Endothelial cell of umbilical vein (primary cell): Measurements from ENCODE around the gene CCM2. TPM values are rescaled to one million over a fixed set of nuclear protein-coding genes. Genes with fewer than 3 reads are reported as not detected.
"Not testable (repeated sequence)": the region's sequence is repeated elsewhere in the genome, so short reads cannot be mapped to it uniquely, and the experiment has no call there.

Experiments
- BruUV-seq: library from RNA; stranded (reverse); fragments of 400-500 nt; replicated peaks from 2 replicates; lab custom pipeline; 2021; lab: Mats Ljungman, UMichigan
- CTCF ChIA-PET: fragments of 300-600, 350-600 bp; sonication (Branson Sonifier 250); formaldehyde crosslinking; loops from one replicate; lab custom pipeline; 2021; ENCODE audit warnings: antibody characterized with exemption, inconsistent platforms; lab: Charles Lee
- POLR2A ChIA-PET: fragments of 300-600, 350-600 bp; sonication (Branson Sonifier 250); formaldehyde crosslinking; loops from one replicate; lab custom pipeline; 2021; ENCODE audit warnings: antibody characterized with exemption, inconsistent platforms; lab: Charles Lee
- DNase-seq: peaks from one replicate; pipeline ENCODE4 v3.0.0-alpha.2; 2011; ENCODE audit warnings: low read depth, low spot score
- FAIRE-seq: peaks from 2 replicates; lab custom pipeline; 2011; peaks lifted over from hg19 to GRCh38; lab: Jason Lieb, UNC
- H2AFZ ChIP-seq: 2 replicates; pipeline ENCODE4 v1.6.0; 2012; ENCODE audit warnings: low read depth, low read length, control low read depth, inconsistent platforms
- H3K27ac ChIP-seq: 2 replicates; pipeline ENCODE4 v1.5.1; 2011; ENCODE audit warnings: low read depth, mild to moderate bottlenecking, control low read depth, low read length, moderate library complexity; ENCODE audit not compliant: insufficient read depth
- H3K27me3 ChIP-seq, 2 experiments: 2 replicates each; pipeline versions ENCODE4 v1.6.0 to v1.6.1; 2011; ENCODE audit warnings: low read length in 2 of 2, mixed read lengths in 1 of 2; ENCODE audit not compliant: control insufficient read depth in 2 of 2, insufficient read depth in 2 of 2
- H3K36me3 ChIP-seq, 2 experiments: 2 replicates in 1 of 2; 3 replicates in 1 of 2; pipeline ENCODE4 v1.5.1; 2011; ENCODE audit warnings: low read length in 2 of 2, mild to moderate bottlenecking in 1 of 2, moderate library complexity in 1 of 2; ENCODE audit not compliant: control insufficient read depth in 2 of 2, insufficient read depth in 2 of 2; ENCODE audit errors: extremely low read depth in 1 of 2
- H3K4me1 ChIP-seq: 3 replicates; pipeline ENCODE4 v1.5.1; 2011; ENCODE audit warnings: mild to moderate bottlenecking, low read length; ENCODE audit not compliant: control insufficient read depth, insufficient read depth; ENCODE audit errors: extremely low read depth
- H3K4me2 ChIP-seq: 2 replicates; pipeline ENCODE4 v1.6.1; 2011; ENCODE audit warnings: low read length, control low read depth, mixed read lengths; ENCODE audit not compliant: insufficient read depth
- H3K4me3 ChIP-seq, 3 experiments: fragments of 200-600 bp in 1 of 3; sonication (generic), shearing (Covaris generic) in 1 of 3; replicated peaks in 1 of 3; 2 replicates each; pipeline ENCODE4 v1.5.1; 2011 to 2016; ENCODE audit warnings: control low read depth in 3 of 3, low read length in 3 of 3, mild to moderate bottlenecking in 2 of 3, inconsistent platforms in 1 of 3, low read depth in 1 of 3, moderate library complexity in 1 of 3; ENCODE audit not compliant: insufficient read depth in 1 of 3
- H3K79me2 ChIP-seq: 2 replicates; pipeline ENCODE4 v1.6.0; 2012; ENCODE audit warnings: low read length, inconsistent platforms; ENCODE audit not compliant: control insufficient read depth, insufficient read depth
- H3K9ac ChIP-seq: replicated peaks from 2 replicates; pipeline ENCODE3; 2011; ENCODE audit warnings: low read length, control low read depth; ENCODE audit not compliant: insufficient read depth; ENCODE audit errors: extremely low read depth
- H3K9me1 ChIP-seq: replicated peaks from 3 replicates; pipeline ENCODE4 v1.6.0; 2011; ENCODE audit warnings: mild to moderate bottlenecking, low read length; ENCODE audit not compliant: control insufficient read depth, insufficient read depth; ENCODE audit errors: extremely low read depth
- H3K9me3 ChIP-seq: replicated peaks from 2 replicates; pipeline ENCODE4 v1.5.1; 2012; ENCODE audit warnings: low read length, inconsistent platforms; ENCODE audit not compliant: control insufficient read depth, insufficient read depth
- H4K20me1 ChIP-seq: replicated peaks from 2 replicates; pipeline ENCODE3; 2011; ENCODE audit warnings: mild to moderate bottlenecking, low read length; ENCODE audit not compliant: control insufficient read depth, insufficient read depth; ENCODE audit errors: extremely low read depth
- POLR2A ChIP-seq: IDR thresholded peaks from 2 replicates; pipeline ENCODE4 v1.6.1; 2012; ENCODE audit warnings: low read depth, mild to moderate bottlenecking, control low read depth, low read length
- POLR2AphosphoS5 ChIP-seq: IDR thresholded peaks from 2 replicates; pipeline ENCODE4 v1.6.1; 2012; ENCODE audit warnings: low read depth, mild to moderate bottlenecking, control low read depth, low read length, moderate library complexity; ENCODE audit not compliant: insufficient read depth
- dilution Hi-C: fragments of 300-500 bp; cut with MboI; formaldehyde crosslinking; loops from one replicate; pipeline ENCODE4 v1.15.0; 2019; ENCODE audit warnings: low sequenced_read_pairs; ENCODE audit not compliant: extremely low pct_ligation_motif_present
- intact Hi-C: fragments of 100-400 bp; cut with micrococcal nuclease; formaldehyde crosslinking; loops from one replicate; pipeline ENCODE4 v1.10.0; 2022
- polyA plus RNA-seq, 4 experiments: library from polyadenylated mRNA; depleted of rRNA in 3 of 4; stranded (reverse) in 3 of 4; unstranded in 1 of 4; fragments of >200 nt; gene quantifications; 2 replicates each; pipeline versions ENCODE4 v1.2.1 to v1.2.3, GENCODE V29; 2011 to 2012; ENCODE audit warnings: missing spikeins in 1 of 4
- total RNA-seq: library from RNA; stranded (reverse); gene quantifications from 2 replicates; pipeline ENCODE4 v1.2.3, GENCODE V29; 2021
- TF ChIP-seq, protein P1 (sequence below): IDR thresholded peaks from 2 replicates; pipeline ENCODE4 v1.6.1; 2011; ENCODE audit not compliant: insufficient read depth, insufficient read length

CCM2 gene
- total and polyA plus RNA-seq, 2 donors (not counting 3 experiments of a cell fraction or from before 2014, with no cell fraction given), result 66.1 to 70.4 TPM

DNA sequence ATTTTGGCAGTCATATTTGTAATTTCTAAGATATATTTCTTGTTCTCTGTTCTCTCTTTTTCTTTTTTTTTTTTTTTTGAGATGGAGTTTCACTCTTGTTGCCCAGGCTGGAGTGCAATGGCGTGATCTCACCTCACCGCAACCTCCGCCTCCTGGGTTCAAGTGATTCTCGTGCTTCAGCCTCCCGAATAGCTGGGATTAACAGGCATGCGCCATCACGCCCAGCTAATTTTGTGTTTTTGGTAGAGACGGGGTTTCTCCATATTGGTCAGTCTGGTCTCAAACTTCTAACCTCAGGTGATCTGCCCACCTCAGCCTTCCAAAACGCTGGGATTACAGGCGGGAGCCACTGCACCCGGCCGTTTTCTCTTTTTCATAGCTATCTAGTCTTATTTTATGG lies 25.5 kb downstream of the CCM2 start:
- H3K9me1 ChIP-seq, DNase-seq, H3K4me3 ChIP-seq, H3K9ac ChIP-seq, intact Hi-C loops, H3K9me3 ChIP-seq, H3K36me3 ChIP-seq, H3K27me3 ChIP-seq, H4K20me1 ChIP-seq, H3K4me2 ChIP-seq, FAIRE-seq, dilution Hi-C loops, H3K27ac ChIP-seq, H2AFZ ChIP-seq, POLR2A ChIA-PET, BruUV-seq: not testable (repeated sequence)
- CTCF ChIA-PET, result interaction anchor here (0.6 to 3.1 kb wide), 2 partner anchors 27 to 52 kb away, joined by 3 to 13 read pairs; no protein-coding TSS in a partner anchor
- H3K4me1 ChIP-seq, result peaks cover 18% of the 10 kb centered on the region
- peaks cover 58% of the 10 kb centered on the region for H3K79me2 ChIP-seq

DNA sequence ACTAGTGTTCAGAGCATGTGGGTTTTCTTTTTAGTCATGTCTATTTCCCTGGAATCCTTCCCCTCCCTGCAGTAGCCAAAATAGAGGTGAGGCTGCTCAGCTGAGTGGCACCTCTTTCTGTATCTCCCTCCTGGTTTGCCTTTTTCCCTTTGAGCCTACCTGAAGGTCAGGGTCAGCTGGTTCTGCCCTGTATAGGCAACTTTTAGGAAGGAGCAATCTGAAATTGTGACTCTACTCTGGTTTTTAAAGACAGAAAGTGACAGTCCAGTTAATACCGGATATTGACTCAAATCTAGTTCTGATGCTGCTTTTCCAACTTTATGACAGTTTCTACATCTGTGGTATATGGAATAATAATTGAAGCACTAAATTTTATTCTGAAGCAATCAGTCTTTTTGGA lies 26.0 kb downstream of the CCM2 start:
- H4K20me1 ChIP-seq, result no peaks in the 10 kb centered on the region
- H3K4me3 ChIP-seq, result no peak overlapping the region
- no peak for DNase-seq
- peaks cover 58% of the 10 kb centered on the region for H3K79me2 ChIP-seq
- dilution Hi-C loops (no loop called here), intact Hi-C loops (no loop called here)
- CTCF ChIA-PET, result interaction anchor here (0.6 to 3.1 kb wide), 2 partner anchors 27 to 52 kb away, joined by 3 to 13 read pairs; no protein-coding TSS in a partner anchor
- H3K9me3 ChIP-seq, result no peaks in the 10 kb centered on the region
- FAIRE-seq, result no peak
- peaks cover 18% of the 10 kb centered on the region for H3K4me1 ChIP-seq
- TF ChIP-seq, protein P1, sequence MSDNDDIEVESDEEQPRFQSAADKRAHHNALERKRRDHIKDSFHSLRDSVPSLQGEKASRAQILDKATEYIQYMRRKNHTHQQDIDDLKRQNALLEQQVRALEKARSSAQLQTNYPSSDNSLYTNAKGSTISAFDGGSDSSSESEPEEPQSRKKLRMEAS, result no peak
- TF ChIP-seq POLR2AphosphoS5 (no peak), POLR2A (no peak)
- H3K9ac ChIP-seq, result no peak overlapping the region
- BruUV-seq, result no TSS peak
- H2AFZ ChIP-seq, result no peak overlapping the region
- POLR2A ChIA-PET, result no interaction called here
- H3K27me3 ChIP-seq, result no peaks in the 10 kb centered on the region
- no peaks in the 10 kb centered on the region for H3K9me1 ChIP-seq
- H3K36me3 ChIP-seq, result peaks cover 3 to 4% of the 10 kb centered on the region in 2 experiments
- no peak overlapping the region for H3K4me2 ChIP-seq
- H3K27ac ChIP-seq, result no peak overlapping the region
